Measurements from ENCODE around the gene COL9A2. TPM values are rescaled to one million over a fixed set of nuclear protein-coding genes. Genes with fewer than 3 reads are reported as not detected.
A peak's percentile ranks its signal among the peaks of the same experiment; 100 is the strongest.

COL9A2 gene
- total RNA-seq, 2 experiments from 2014 or later: 10.6 to 21.4 TPM

DNA sequence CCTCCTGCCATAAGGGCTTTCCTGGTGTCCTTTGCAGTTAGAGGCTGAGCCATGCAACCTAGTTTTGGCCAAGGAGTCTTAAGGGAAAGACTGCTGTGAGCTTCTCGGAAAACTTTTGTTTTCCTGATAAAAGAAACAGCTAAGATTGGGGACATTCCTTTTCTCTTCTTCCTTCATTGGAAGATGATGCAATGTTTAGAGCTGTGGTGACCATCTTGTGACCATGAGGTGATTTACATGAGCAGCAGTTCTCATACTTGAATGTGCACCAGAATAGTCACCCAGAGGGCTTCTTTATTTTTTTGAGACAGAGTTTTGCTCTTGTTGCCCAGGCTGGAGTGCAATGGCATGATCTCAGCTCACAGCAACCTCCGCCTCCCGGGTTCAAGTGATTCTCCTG, 36.0 kb upstream of the COL9A2 start:
- intact Hi-C loops (cut with micrococcal nuclease; ENCODE audit: unreplicated experiment): no loop called here
- Histone ChIP-seq H3K27ac (ENCODE audit: low read depth, low read length, poor library complexity, severe bottlenecking) (no peak overlapping the region), H4K20me1 (ENCODE audit: insufficient read depth, low read length) (no peaks in the 10 kb centered on the region), H3K4me2 (ENCODE audit: low read length) (no peak overlapping the region), H3K36me3 (ENCODE audit: insufficient read depth, low read length) (no peaks in the 10 kb centered on the region), H3K9me2 (ENCODE audit: insufficient read depth, low read length) (no peaks in the 10 kb centered on the region), H3K79me2 (ENCODE audit: insufficient read depth, low read depth, low read length) (no peaks in the 10 kb centered on the region), H2AFZ (ENCODE audit: low read length) (peak overlapping the region; percentile 20; the same call in 1 of the 2 replicates), H3K4me1 (ENCODE audit: insufficient read depth, low read length, poor library complexity, severe bottlenecking) (peaks cover 52% of the 10 kb centered on the region), H3K4me3 (ENCODE audit: low read depth, low read length, poor library complexity, severe bottlenecking) (no peak overlapping the region), H3K9me3 (ENCODE audit: low read length) (peaks cover 13% of the 10 kb centered on the region)
- DNase-seq (ENCODE audit: low spot score): no peak
- TF ChIP-seq EZH2phosphoT487 (IDR thresholded peaks at IDR 0.05; ENCODE audit: borderline replicate concordance, low read depth, low read length): no peak
- TF ChIP-seq, protein P1, sequence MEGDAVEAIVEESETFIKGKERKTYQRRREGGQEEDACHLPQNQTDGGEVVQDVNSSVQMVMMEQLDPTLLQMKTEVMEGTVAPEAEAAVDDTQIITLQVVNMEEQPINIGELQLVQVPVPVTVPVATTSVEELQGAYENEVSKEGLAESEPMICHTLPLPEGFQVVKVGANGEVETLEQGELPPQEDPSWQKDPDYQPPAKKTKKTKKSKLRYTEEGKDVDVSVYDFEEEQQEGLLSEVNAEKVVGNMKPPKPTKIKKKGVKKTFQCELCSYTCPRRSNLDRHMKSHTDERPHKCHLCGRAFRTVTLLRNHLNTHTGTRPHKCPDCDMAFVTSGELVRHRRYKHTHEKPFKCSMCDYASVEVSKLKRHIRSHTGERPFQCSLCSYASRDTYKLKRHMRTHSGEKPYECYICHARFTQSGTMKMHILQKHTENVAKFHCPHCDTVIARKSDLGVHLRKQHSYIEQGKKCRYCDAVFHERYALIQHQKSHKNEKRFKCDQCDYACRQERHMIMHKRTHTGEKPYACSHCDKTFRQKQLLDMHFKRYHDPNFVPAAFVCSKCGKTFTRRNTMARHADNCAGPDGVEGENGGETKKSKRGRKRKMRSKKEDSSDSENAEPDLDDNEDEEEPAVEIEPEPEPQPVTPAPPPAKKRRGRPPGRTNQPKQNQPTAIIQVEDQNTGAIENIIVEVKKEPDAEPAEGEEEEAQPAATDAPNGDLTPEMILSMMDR (conservative IDR thresholded peaks at IDR 0.05; ENCODE audit: low read length): no peak
- BruUV-seq (replicated peaks): no TSS peak
- ChIA-PET CTCF (ENCODE audit: unreplicated experiment) (interaction anchor here (1.4 kb wide), 1 partner anchor 21 kb away, joined by 6 read pairs; the partner anchor contains the start of gene SMAP2), POLR2A (interaction anchor here (0.6 to 5.2 kb wide), 7 partner anchors 11 to 179 kb away, joined by 3 to 28 read pairs (median 6); no protein-coding TSS in a partner anchor)

- POLR2A ChIA-PET: interaction anchor here (0.5 to 5.2 kb wide), 11 partner anchors 10 to 253 kb away, joined by 3 to 28 read pairs (median 4); partner anchors contain the start of gene SMAP2
- peak overlapping the region; percentile 12 for H3K4me2 ChIP-seq (ENCODE audit: low read length)
- CTCF ChIA-PET (ENCODE audit: unreplicated experiment): interaction anchor here (1.4 kb wide), 1 partner anchor 22 kb away, joined by 6 read pairs; the partner anchor contains the start of gene SMAP2
These were observed 35.0 kb upstream of the COL9A2 start for GRCh38 chr1:40352126-40352525.

More at GRCh38 chr1:40352126-40352525, 35.0 kb upstream of the COL9A2 start:
- Histone ChIP-seq H2AFZ (ENCODE audit: low read length) (peak overlapping the region; percentile 20; the same call in 1 of the 2 replicates), H4K20me1 (ENCODE audit: insufficient read depth, low read length) (no peaks in the 10 kb centered on the region), H3K4me1 (ENCODE audit: insufficient read depth, low read length, poor library complexity, severe bottlenecking) (peaks cover 52% of the 10 kb centered on the region), H3K9me2 (ENCODE audit: insufficient read depth, low read length) (no peaks in the 10 kb centered on the region), H3K36me3 (ENCODE audit: insufficient read depth, low read length) (no peaks in the 10 kb centered on the region), H3K27ac (ENCODE audit: low read depth, low read length, poor library complexity, severe bottlenecking) (peak overlapping the region; percentile 42), H3K9me3 (ENCODE audit: low read length) (peaks cover 4% of the 10 kb centered on the region; the same call in 1 of the 2 replicates), H3K79me2 (ENCODE audit: insufficient read depth, low read depth, low read length) (no peaks in the 10 kb centered on the region), H3K4me3 (ENCODE audit: low read depth, low read length, poor library complexity, severe bottlenecking) (no peak overlapping the region)
- TF ChIP-seq EZH2phosphoT487 (IDR thresholded peaks at IDR 0.05; ENCODE audit: borderline replicate concordance, low read depth, low read length): no peak
- TF ChIP-seq, protein P1 (conservative IDR thresholded peaks at IDR 0.05; ENCODE audit: low read length): no peak
- intact Hi-C loops (cut with micrococcal nuclease; ENCODE audit: unreplicated experiment): no loop called here
- no TSS peak for BruUV-seq (replicated peaks)
- peak; percentile 67 for DNase-seq (ENCODE audit: low spot score)
